ENCODE measurements around the gene NSL1. TPM values are rescaled to one million over a fixed set of nuclear protein-coding genes. Genes with fewer than 3 reads are reported as not detected.

NSL1 gene
- total and polyA plus RNA-seq, 2 donors (not counting 1 experiment from before 2014, with no cell fraction given): 21.4 to 24.4 TPM

DNA sequence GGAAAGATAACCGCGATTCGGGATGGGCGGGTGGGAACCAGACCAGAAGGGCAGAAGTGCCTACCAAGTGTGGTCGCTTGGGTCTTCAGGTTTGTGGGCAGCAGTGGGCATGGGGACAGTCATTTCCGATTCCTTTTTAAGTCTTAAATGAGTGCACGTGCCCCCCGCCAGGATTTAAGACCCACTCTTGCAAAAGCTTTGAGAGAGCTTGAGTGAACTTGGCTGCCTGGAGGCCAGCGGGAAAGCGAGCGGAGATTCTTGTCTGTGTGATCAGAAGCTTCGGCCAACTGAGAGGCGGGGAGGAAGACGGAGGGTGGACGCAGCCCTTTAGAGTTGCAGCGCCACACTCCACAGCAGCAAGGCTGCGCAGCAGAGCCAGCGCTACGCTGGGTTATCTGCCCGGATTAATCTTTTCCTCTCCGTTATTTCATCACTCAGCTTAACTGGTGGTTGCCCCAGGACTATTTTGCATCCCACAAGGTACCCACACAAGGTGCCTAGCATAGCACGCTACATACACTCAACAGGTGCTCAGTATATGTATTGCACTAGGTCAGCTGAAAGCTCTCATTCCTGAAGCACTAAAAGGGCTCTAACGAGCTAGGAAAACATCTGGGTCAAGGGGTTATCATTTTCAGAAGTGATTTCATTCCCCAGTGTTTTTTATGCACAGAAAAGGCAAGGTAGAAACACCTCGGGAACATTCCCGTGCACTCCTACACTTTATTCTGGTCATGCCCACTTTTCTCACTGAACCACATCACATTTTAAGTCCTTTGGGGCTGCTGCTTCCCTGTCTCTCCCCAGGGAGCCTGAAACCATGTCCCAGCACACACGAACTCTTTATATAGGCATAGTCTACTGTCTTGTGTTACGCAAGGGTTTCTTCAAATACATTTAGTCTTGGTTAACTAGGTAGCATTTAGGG is 90.4 kb downstream of the NSL1 start:
- H3K4me1 ChIP-seq (ENCODE audit: control insufficient read depth, extremely low read depth, insufficient read depth, low read length): peaks cover 4% of the 10 kb centered on the region
- H3K4me3 ChIP-seq (replicated peaks in 1 of 4; ENCODE audit: control extremely low read depth in 1 of 4, insufficient read depth in 1 of 4, low read depth in 3 of 4, low read length in 4 of 4): peak overlapping the region; percentile 51 to 67 (median 60)
- H4K20me1 ChIP-seq (ENCODE audit: control insufficient read depth, extremely low read depth, insufficient read depth, low read length): peaks cover 2% of the 10 kb centered on the region
- peak overlapping the region; percentile 80 for H3K9ac ChIP-seq (ENCODE audit: insufficient read depth, low read length)
- peak overlapping the region; percentile 87 for H3K4me2 ChIP-seq (ENCODE audit: extremely low read depth, insufficient read depth, low read length)
- no peaks in the 10 kb centered on the region for H3K79me2 ChIP-seq (ENCODE audit: control insufficient read depth, insufficient read depth, low read length)
- DNase-seq (ENCODE audit: low read depth in 2 of 2): peak; percentile 58 to 66
- TF ChIP-seq EZH2 (IDR thresholded peaks at IDR 0.05; ENCODE audit: low read length, missing control alignments): no peak
- TF ChIP-seq, protein P1, sequence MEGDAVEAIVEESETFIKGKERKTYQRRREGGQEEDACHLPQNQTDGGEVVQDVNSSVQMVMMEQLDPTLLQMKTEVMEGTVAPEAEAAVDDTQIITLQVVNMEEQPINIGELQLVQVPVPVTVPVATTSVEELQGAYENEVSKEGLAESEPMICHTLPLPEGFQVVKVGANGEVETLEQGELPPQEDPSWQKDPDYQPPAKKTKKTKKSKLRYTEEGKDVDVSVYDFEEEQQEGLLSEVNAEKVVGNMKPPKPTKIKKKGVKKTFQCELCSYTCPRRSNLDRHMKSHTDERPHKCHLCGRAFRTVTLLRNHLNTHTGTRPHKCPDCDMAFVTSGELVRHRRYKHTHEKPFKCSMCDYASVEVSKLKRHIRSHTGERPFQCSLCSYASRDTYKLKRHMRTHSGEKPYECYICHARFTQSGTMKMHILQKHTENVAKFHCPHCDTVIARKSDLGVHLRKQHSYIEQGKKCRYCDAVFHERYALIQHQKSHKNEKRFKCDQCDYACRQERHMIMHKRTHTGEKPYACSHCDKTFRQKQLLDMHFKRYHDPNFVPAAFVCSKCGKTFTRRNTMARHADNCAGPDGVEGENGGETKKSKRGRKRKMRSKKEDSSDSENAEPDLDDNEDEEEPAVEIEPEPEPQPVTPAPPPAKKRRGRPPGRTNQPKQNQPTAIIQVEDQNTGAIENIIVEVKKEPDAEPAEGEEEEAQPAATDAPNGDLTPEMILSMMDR (conservative IDR thresholded peaks at IDR 0.05 in 1 of 2, IDR thresholded peaks at IDR 0.05 in 1 of 2; ENCODE audit: low read depth in 1 of 2, low read length in 2 of 2): peak in 1 of 2 donors; percentile 32
- peak overlapping the region; percentile 45 for H2AFZ ChIP-seq (ENCODE audit: low read length)
- no peaks in the 10 kb centered on the region for H3K9me3 ChIP-seq (ENCODE audit: control insufficient read depth, insufficient read depth, low read depth, low read length)
- H3K27ac ChIP-seq (ENCODE audit: insufficient read depth, low read length): no peak overlapping the region
- H3K27me3 ChIP-seq (ENCODE audit: control insufficient read depth, insufficient read depth, low read length): no peaks in the 10 kb centered on the region
- H3K36me3 ChIP-seq (ENCODE audit: control insufficient read depth, insufficient read depth, low read length): no peaks in the 10 kb centered on the region

DNA sequence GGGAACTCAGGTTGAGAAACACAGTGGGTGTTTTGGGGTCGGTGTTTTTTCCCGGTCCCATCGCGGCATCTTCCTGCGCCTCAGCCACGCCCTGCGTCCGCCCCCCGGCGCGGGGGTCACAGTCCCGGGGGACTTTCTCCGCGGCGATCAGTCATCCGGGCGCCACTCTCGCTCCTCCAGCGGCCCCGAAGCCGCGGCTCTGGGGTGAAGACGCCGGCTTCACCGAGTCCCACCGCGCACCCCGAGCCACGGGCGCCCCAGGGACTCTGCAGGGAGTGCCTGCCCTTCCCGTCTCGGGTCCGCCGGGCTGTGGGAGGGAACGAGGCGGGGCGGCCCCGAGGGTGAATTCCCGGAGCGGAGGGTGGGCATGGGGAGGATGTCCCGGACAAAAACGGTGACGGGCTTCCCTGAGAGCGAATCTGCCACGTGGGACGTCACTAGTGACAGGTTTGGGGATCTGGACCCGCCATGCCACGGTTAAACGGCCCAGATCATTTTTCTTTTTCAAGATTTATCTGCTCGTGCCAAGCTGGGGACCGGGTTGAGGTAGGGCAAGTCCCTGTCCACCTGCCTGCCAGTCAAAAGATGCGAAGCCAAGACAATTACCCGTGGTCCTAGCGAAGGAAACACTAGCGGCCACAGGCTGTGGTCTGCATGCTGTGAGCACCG is 91.2 kb downstream of the NSL1 start:
- Histone ChIP-seq H3K27ac (ENCODE audit: insufficient read depth, low read length) (peak overlapping the region; percentile 61), H3K79me2 (ENCODE audit: control insufficient read depth, insufficient read depth, low read length) (no peaks in the 10 kb centered on the region), H3K4me1 (ENCODE audit: control insufficient read depth, extremely low read depth, insufficient read depth, low read length) (peaks cover 4% of the 10 kb centered on the region), H4K20me1 (ENCODE audit: control insufficient read depth, extremely low read depth, insufficient read depth, low read length) (peaks cover 2% of the 10 kb centered on the region), H3K36me3 (ENCODE audit: control insufficient read depth, insufficient read depth, low read length) (no peaks in the 10 kb centered on the region), H2AFZ (ENCODE audit: low read length) (peak overlapping the region; percentile 45), H3K27me3 (ENCODE audit: control insufficient read depth, insufficient read depth, low read length) (no peaks in the 10 kb centered on the region), H3K9ac (ENCODE audit: insufficient read depth, low read length) (peak overlapping the region; percentile 80), H3K9me3 (ENCODE audit: control insufficient read depth, insufficient read depth, low read depth, low read length) (no peaks in the 10 kb centered on the region), H3K4me2 (ENCODE audit: extremely low read depth, insufficient read depth, low read length) (peak overlapping the region; percentile 87), H3K4me3 (replicated peaks in 1 of 4; ENCODE audit: control extremely low read depth in 1 of 4, insufficient read depth in 1 of 4, low read depth in 3 of 4, low read length in 4 of 4) (peak overlapping the region; percentile 51 to 67 (median 60))
- no peak for TF ChIP-seq EZH2 (IDR thresholded peaks at IDR 0.05; ENCODE audit: low read length, missing control alignments)
- TF ChIP-seq, protein P1 (conservative IDR thresholded peaks at IDR 0.05 in 1 of 2, IDR thresholded peaks at IDR 0.05 in 1 of 2; ENCODE audit: low read depth in 1 of 2, low read length in 2 of 2): no peak
- DNase-seq (ENCODE audit: low read depth in 2 of 2): peak in 1 of 2 donors; percentile 18

DNA sequence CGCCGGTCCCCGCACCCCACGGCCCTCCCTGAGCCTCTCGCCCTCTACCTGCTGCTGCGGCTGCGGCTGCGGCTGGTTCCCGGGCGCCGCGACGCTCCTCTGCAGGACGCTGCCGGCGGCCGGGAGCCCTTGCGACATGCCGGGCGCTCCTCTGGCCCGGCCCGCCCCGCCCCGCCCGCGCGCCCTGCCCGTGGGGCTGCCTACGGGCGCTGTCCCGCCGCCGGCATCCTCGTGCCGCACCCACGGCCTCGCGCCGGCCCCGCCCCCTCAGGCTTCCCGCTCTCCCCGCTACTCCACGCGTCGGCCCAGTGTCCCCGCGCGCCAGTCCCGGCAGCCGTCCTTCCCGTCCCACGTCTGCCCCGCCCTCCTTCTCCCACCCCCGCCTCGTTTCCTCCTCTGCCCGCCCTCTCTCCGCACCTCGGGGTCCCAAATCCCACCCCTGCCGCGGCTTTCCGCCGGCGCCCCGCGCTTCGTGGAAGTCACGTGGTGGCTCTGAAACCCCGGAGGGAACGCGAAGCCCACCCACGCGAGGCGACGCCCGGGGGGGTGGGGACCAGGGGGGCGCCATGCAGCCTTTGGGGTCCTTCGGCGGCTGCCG is 91.9 kb downstream of the NSL1 start, which contains the start of gene BATF3:
TSS of gene BATF3 (minus strand) at position 216 of the 598 bp plus-strand sequence. CDS start at position 138, 78 bp downstream.
- no peaks in the 10 kb centered on the region for H3K9me3 ChIP-seq (ENCODE audit: control insufficient read depth, insufficient read depth, low read depth, low read length)
- peaks cover 2% of the 10 kb centered on the region for H4K20me1 ChIP-seq (ENCODE audit: control insufficient read depth, extremely low read depth, insufficient read depth, low read length)
- H3K27me3 ChIP-seq (ENCODE audit: control insufficient read depth, insufficient read depth, low read length): no peaks in the 10 kb centered on the region
- no peaks in the 10 kb centered on the region for H3K36me3 ChIP-seq (ENCODE audit: control insufficient read depth, insufficient read depth, low read length)
- DNase-seq (ENCODE audit: low read depth in 2 of 2): no peak
- H3K4me2 ChIP-seq (ENCODE audit: extremely low read depth, insufficient read depth, low read length): peak within 1 kb of the TSS; percentile 87
- TF ChIP-seq EZH2 (IDR thresholded peaks at IDR 0.05; ENCODE audit: low read length, missing control alignments): no peak
- TF ChIP-seq, protein P1 (conservative IDR thresholded peaks at IDR 0.05 in 1 of 2, IDR thresholded peaks at IDR 0.05 in 1 of 2; ENCODE audit: low read depth in 1 of 2, low read length in 2 of 2): no peak
- peak within 1 kb of the TSS; percentile 45 for H2AFZ ChIP-seq (ENCODE audit: low read length)
- peak within 1 kb of the TSS; percentile 51 to 67 (median 60) for H3K4me3 ChIP-seq (replicated peaks in 1 of 4; ENCODE audit: control extremely low read depth in 1 of 4, insufficient read depth in 1 of 4, low read depth in 3 of 4, low read length in 4 of 4)
- H3K79me2 ChIP-seq (ENCODE audit: control insufficient read depth, insufficient read depth, low read length): no peaks in the 10 kb centered on the region
- peak within 1 kb of the TSS; percentile 61 for H3K27ac ChIP-seq (ENCODE audit: insufficient read depth, low read length)
- peaks cover 4% of the 10 kb centered on the region for H3K4me1 ChIP-seq (ENCODE audit: control insufficient read depth, extremely low read depth, insufficient read depth, low read length)
- peak within 1 kb of the TSS; percentile 80 for H3K9ac ChIP-seq (ENCODE audit: insufficient read depth, low read length)

Data from fibroblast of lung (primary cell).